HS-5 (cell line): ENCODE results near the gene PSAP.

ENCODE experiments used
- DNase-seq: peaks from one replicate; pipeline ENCODE4 v3.0.0-alpha.2; 2012; ENCODE audit warnings: low read depth

The PSAP gene

GRCh38 chr10:71783917-71784678 is 67.0 kb downstream of the PSAP start:
- no peak for DNase-seq

- DNase-seq: no peak
Observed at GRCh38 chr10:71782917-71783490, 68.0 kb downstream of the PSAP start.

- DNase-seq: no peak
Observed at GRCh38 chr10:71782221-71782916, 68.7 kb downstream of the PSAP start.

GRCh38 chr10:71780719-71781118 is 70.3 kb downstream of the PSAP start:
- no peak for DNase-seq

GRCh38 chr10:71780156-71780555 is 70.9 kb downstream of the PSAP start:
- no peak for DNase-seq

- DNase-seq: no peak
Observed at GRCh38 chr10:71779641-71780040, 71.4 kb downstream of the PSAP start.

GRCh38 chr10:71778071-71778825 is 72.8 kb downstream of the PSAP start:
- no peak for DNase-seq

GRCh38 chr10:71777213-71777985 is 73.7 kb downstream of the PSAP start:
- no peak for DNase-seq

GRCh38 chr10:71776481-71776925 is 74.5 kb downstream of the PSAP start:
- no peak for DNase-seq

- DNase-seq: no peak
Observed at GRCh38 chr10:71774916-71775702, 75.9 kb downstream of the PSAP start.

- DNase-seq: no peak
Observed at GRCh38 chr10:71773221-71773971, 77.7 kb downstream of the PSAP start, which contains the start of gene VSIR. Gene VSIR (minus strand): TSS chr10:71773520. CDS start chr10:71773439, 81 bp downstream.

GRCh38 chr10:71772832-71773220 is 78.2 kb downstream of the PSAP start:
- no peak for DNase-seq

GRCh38 chr10:71771821-71772617 is 79.0 kb downstream of the PSAP start:
- no peak for DNase-seq

- DNase-seq: no peak
Observed at GRCh38 chr10:71771204-71771603, 79.8 kb downstream of the PSAP start.

- no peak for DNase-seq
Observed at GRCh38 chr10:71770789-71771188, 80.3 kb downstream of the PSAP start.

GRCh38 chr10:71770255-71770654 is 80.8 kb downstream of the PSAP start:
- no peak for DNase-seq

- no peak for DNase-seq
Observed at GRCh38 chr10:71769279-71769823, 81.7 kb downstream of the PSAP start.

GRCh38 chr10:71767420-71768035 is 83.5 kb downstream of the PSAP start:
- DNase-seq: no peak
